ENCODE results near the gene SPOCK3.
"Not testable (repeated sequence)": the region's sequence is repeated elsewhere in the genome, so short reads cannot be mapped to it uniquely, and the experiment has no call there.

Gene SPOCK3

GRCh38 chr4:166798126-166798525 is 436.2 kb downstream of the SPOCK3 start:
- DNase-seq, result no peak

DNA sequence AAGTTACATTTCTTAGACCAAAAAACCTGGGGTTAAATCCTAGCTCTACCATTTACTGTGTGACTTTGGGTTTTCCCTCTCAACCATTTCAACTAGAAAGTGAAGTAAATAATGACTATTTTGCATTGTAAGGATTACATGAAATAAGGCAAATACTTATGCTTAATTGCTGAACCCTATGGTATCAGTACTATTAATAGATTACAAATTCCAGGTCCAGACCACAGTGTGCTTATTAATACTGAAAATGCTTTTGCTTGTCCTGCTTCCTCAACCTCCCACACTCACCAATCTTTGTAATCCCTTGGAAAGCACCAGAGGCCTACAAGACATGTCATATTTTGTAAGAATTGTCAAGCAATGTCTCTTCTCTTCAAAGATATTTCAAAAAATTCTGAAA is 456.5 kb downstream of the SPOCK3 start:
- DNase-seq, result no peak

DNA sequence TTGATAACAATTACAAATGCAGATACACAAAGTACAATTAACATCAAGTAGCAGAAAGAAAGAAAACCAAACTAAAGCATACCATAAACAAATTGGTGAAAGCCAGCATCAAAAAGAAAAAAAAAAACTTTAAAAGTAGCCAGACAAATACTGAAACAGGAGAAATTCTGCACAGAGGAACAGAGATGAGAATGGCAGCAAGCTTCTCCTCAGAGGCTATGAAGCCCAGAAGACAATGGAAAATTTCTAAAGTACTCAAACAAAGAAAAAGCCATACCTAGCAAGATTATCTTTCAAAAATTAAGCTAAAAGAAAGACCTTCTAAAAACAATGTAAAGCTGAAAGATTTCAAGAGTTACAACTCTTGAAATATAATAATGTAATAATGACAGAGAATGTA is 471.3 kb downstream of the SPOCK3 start:
- no peak for DNase-seq

DNA sequence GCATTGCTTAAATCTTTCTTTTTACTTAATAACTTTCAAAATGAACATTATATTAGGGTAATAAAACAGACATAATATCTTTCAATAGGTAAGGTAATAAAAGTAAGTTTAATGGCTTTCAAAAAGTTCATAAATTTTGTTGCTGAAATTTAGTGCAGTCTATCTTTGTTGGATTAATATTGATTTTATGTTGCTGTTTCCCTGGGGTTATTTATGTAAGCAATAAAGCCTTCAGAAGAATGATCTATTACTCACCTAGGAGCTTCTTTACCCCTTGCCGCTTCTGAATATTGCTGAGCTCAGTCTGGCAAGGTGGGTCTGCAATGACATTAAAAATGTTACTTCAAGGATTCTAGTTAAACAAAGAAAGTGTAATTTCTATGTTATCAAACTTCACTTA is 492.6 kb downstream of the SPOCK3 start:
- DNase-seq, result no peak

DNA sequence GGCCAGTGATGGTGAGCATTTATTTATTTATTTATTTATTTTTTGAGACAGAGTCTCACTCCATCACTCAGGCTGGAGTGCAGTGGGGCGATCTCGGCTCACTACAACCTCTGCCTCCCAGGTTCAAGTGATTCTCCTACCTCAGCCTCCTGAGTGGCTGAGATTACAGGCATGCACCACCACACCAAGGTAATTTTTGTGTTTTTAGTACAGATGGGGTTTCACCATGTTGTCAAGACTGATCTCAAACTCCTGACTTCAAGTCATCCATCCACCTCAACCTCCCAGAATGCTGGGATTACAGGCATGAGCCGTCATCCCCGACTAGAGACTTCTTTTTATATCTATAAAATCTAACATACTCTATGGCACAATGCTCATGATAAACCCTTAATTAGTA is 495.1 kb downstream of the SPOCK3 start:
- not testable (repeated sequence) for DNase-seq

- DNase-seq, result no peak
Measured at GRCh38 chr4:166737430-166737829, 496.9 kb downstream of the SPOCK3 start.

- DNase-seq, result no peak
Measured at GRCh38 chr4:166735553-166735952, 498.7 kb downstream of the SPOCK3 start.

DNA sequence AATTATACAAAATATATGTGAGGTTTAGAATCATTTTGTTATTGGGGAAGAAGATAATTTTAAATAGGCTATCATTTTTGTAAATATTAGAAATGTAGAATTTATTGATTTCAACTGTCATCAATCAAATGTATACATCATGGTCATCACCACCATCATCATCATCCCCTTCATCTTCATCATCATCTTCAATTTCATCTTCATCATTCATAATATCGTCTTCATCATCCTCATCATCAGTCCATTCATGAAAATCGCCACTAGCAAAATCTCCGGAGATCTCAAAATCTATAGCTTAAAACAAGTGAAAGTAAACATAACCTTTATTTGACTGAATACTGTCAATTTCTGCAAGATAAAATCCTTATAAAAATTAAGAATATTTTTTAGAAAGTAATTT is 499.5 kb downstream of the SPOCK3 start:
- DNase-seq, result no peak

GRCh38 chr4:166733686-166734085 is 500.6 kb downstream of the SPOCK3 start:
- no peak for DNase-seq

DNA sequence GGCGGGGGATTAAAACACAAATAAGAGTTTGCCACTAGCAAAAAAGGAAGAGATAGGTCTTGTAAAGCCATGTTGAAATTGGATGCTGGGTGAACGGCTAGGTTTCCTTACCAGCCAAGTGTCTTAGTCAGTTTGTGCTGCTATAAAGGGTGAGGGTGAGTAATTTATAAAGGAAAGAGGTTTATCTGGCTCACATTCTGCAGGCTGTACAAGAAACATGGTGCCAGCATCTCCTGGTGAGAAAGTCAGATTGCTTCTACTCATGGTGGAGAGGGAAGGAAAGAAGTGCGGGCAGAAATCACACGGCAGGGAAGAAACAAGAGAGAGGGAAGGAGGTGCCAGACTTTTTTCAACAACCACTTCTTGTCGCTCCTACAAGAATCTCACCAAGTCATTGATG is 507.5 kb downstream of the SPOCK3 start:
- no peak for DNase-seq

DNA sequence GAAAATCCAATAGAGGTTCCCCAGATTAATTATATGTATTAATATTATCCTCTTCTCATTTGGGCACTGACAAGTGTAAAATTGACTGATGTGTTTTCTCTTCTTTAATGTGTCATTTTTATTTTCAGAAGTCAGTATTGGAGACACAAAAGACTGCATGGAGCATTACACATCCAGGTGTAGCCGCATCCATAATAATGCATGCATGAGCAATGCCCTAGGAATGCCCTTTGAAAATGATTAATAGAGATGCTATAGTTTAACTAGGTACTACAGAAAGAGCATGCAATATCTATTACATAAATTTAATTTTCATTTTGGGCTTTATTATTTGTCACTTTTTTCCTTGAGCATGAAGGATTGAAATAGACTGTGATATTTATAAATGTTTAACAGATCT is 509.9 kb downstream of the SPOCK3 start:
- DNase-seq, result no peak

GRCh38 chr4:166723532-166724140 is 510.7 kb downstream of the SPOCK3 start:
- DNase-seq, result no peak

- not testable (repeated sequence) for DNase-seq
Measured at GRCh38 chr4:166715748-166716713, 518.3 kb downstream of the SPOCK3 start.

GRCh38 chr4:166700592-166700991 is 533.7 kb downstream of the SPOCK3 start:
- DNase-seq, result no peak

DNA sequence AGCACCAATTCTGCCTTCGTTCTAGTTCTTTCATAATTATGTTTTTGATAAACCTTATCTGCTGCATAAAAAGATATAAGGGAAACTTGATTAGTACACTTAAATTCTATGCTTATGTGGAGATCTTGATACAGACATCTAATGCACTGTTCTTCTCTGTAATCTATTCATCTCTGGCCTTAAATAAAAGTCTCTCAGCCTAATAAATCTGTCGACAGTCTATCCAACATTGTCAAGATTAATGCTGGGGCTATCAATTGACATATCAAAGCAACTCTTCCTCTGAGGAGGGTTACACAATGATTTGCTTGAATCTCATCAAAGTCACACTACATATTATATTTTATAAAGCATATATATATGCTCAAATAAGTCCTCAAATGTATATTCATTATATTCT is 545.5 kb downstream of the SPOCK3 start:
- DNase-seq, result no peak

DNA sequence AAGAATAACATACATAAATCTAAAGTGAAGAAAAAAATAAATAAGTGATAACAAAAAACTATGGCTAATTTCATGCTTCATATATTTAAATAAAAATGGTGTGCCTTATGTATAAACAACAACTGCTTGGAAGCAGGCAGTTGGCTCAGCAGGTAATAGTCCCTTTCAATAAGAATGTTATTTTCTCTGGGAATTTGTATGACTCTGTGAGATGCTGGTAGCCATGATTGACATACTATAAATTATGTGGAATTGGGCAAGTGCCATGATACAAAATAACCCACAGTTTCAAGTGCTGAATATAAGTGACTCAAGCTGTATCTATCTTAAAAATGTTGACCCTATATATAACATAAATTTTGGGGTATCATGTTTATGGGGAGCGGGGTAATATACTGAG is 546.5 kb downstream of the SPOCK3 start:
- DNase-seq, result no peak
